KMS-11 (cell line): ENCODE data around the gene ACAD10.

Experiments
- H2AFZ ChIP-seq: fragments of 200-600 bp; sonication (generic); 2 replicates; pipeline ENCODE4 v1.6.1; 2016; ENCODE audit warnings: antibody characterized with exemption, mixed run types, low read depth
- H3K27ac ChIP-seq: fragments of 200-600 bp; sonication (generic); 2 replicates; pipeline ENCODE4 v1.6.1; 2016; ENCODE audit warnings: mild to moderate bottlenecking, mixed run types
- H3K27me3 ChIP-seq: fragments of 200-600 bp; sonication (generic); 2 replicates; pipeline ENCODE4 v1.6.1; 2017; ENCODE audit warnings: mild to moderate bottlenecking, low read depth, mixed run types, moderate library complexity; ENCODE audit not compliant: insufficient read depth
- H3K36me3 ChIP-seq: fragments of 200-600 bp; sonication (generic); 2 replicates; pipeline ENCODE4 v1.6.1; 2017; ENCODE audit warnings: mild to moderate bottlenecking, mixed run types; ENCODE audit not compliant: insufficient read depth
- H3K4me1 ChIP-seq: fragments of 200-600 bp; sonication (generic); 2 replicates; pipeline ENCODE4 v1.6.1; 2016; ENCODE audit warnings: mild to moderate bottlenecking, low read depth, mixed run types; ENCODE audit not compliant: poor library complexity, severe bottlenecking
- H3K4me2 ChIP-seq: fragments of 200-600 bp; sonication (generic); 2 replicates; pipeline ENCODE4 v1.7.0; 2016; ENCODE audit warnings: mild to moderate bottlenecking, mixed run types
- H3K4me3 ChIP-seq: fragments of 200-600 bp; sonication (generic); IDR thresholded peaks from 2 replicates; pipeline ENCODE4 v1.6.1; 2017; ENCODE audit warnings: low read depth, low read length, mixed read lengths; ENCODE audit not compliant: insufficient read depth
- H3K79me2 ChIP-seq: fragments of 200-600 bp; sonication (generic); 2 replicates; pipeline ENCODE4 v1.6.1; 2016; ENCODE audit warnings: low read depth, mixed run types; ENCODE audit not compliant: insufficient read depth
- H3K9ac ChIP-seq: fragments of 200-600 bp; sonication (generic); 2 replicates; pipeline ENCODE4 v1.6.1; 2016; ENCODE audit warnings: mild to moderate bottlenecking, mixed run types
- H4K20me1 ChIP-seq: fragments of 200-600 bp; sonication (generic); 2 replicates; pipeline ENCODE4 v1.6.1; 2016; ENCODE audit warnings: mild to moderate bottlenecking, mixed run types; ENCODE audit not compliant: insufficient read depth
- CTCF ChIP-seq: fragments of 200-600 bp; sonication (generic); conservative IDR thresholded peaks from 2 replicates; pipeline ENCODE4 v1.6.1; 2017; ENCODE audit warnings: low read depth, mild to moderate bottlenecking, antibody characterized with exemption, low read length, moderate library complexity, mixed read lengths

Gene ACAD10

GRCh38 chr12:111685322-111685810 lies 487 bp upstream of the ACAD10 start:
- no peak overlapping the region for H3K4me3 ChIP-seq
- no peaks in the 10 kb centered on the region for H3K27me3 ChIP-seq
- peak overlapping the region; percentile 73 for H3K9ac ChIP-seq
- peak overlapping the region; percentile 78 for H3K4me2 ChIP-seq
- no peaks in the 10 kb centered on the region for H3K36me3 ChIP-seq
- H3K27ac ChIP-seq = peak overlapping the region; percentile 55
- no peaks in the 10 kb centered on the region for H4K20me1 ChIP-seq
- peaks cover 23% of the 10 kb centered on the region for H3K79me2 ChIP-seq
- TF ChIP-seq CTCF = no peak
- peaks cover 26% of the 10 kb centered on the region for H3K4me1 ChIP-seq
- H2AFZ ChIP-seq = peak overlapping the region; percentile 75

- Histone ChIP-seq H2AFZ (no peak overlapping the region; the same call in 1 of the 2 replicates), H3K4me2 (peak overlapping the region; percentile 47), H3K4me3 (no peak overlapping the region), H3K9ac (peak overlapping the region; percentile 73; the same call in 1 of the 2 replicates), H3K4me1 (peaks cover 26% of the 10 kb centered on the region), H3K36me3 (no peaks in the 10 kb centered on the region), H3K27ac (peak overlapping the region; percentile 55; the same call in 1 of the 2 replicates), H3K79me2 (peaks cover 23% of the 10 kb centered on the region), H4K20me1 (no peaks in the 10 kb centered on the region), H3K27me3 (no peaks in the 10 kb centered on the region)
- no peak for TF ChIP-seq CTCF
Observed at GRCh38 chr12:111686574-111687105, 787 bp downstream of the ACAD10 start.

GRCh38 chr12:111687255-111687654 lies 1.4 kb downstream of the ACAD10 start:
- no peak overlapping the region for H3K4me3 ChIP-seq
- H3K4me1 ChIP-seq = peaks cover 26% of the 10 kb centered on the region
- H3K4me2 ChIP-seq = peak overlapping the region; percentile 47
- no peaks in the 10 kb centered on the region for H4K20me1 ChIP-seq
- H2AFZ ChIP-seq = no peak overlapping the region
- no peak for TF ChIP-seq CTCF
- no peaks in the 10 kb centered on the region for H3K36me3 ChIP-seq
- peaks cover 23% of the 10 kb centered on the region for H3K79me2 ChIP-seq
- H3K9ac ChIP-seq = no peak overlapping the region
- no peaks in the 10 kb centered on the region for H3K27me3 ChIP-seq
- H3K27ac ChIP-seq = no peak overlapping the region

GRCh38 chr12:111687952-111688351 lies 2.1 kb downstream of the ACAD10 start:
- H4K20me1 ChIP-seq = no peaks in the 10 kb centered on the region
- no peak overlapping the region for H3K9ac ChIP-seq
- no peak overlapping the region for H3K4me3 ChIP-seq
- no peaks in the 10 kb centered on the region for H3K27me3 ChIP-seq
- H3K27ac ChIP-seq = no peak overlapping the region
- no peak overlapping the region for H3K4me2 ChIP-seq
- no peak overlapping the region for H2AFZ ChIP-seq
- H3K79me2 ChIP-seq = peaks cover 23% of the 10 kb centered on the region
- H3K36me3 ChIP-seq = no peaks in the 10 kb centered on the region
- no peak for TF ChIP-seq CTCF
- peaks cover 26% of the 10 kb centered on the region for H3K4me1 ChIP-seq
